ENCODE data around the gene RPH3AL. TPM values are rescaled to one million over a fixed set of nuclear protein-coding genes. Genes with fewer than 3 reads are reported as not detected.
A peak's percentile ranks its signal among the peaks of the same experiment; 100 is the strongest.

RPH3AL gene
- 26.0 and 29.4 TPM in 2 replicates for total RNA-seq (2021)
- percentile 53 among the genes with signal in this experiment for Bru-seq, nascent RNA
- BruChase-seq, experiment 1, labeled RNA remaining after a 2-hour chase = percentile 57 among the genes with signal in this experiment
- percentile 50 among the genes with signal in this experiment for BruChase-seq, experiment 2, labeled RNA remaining after a 6-hour chase
- long read RNA-seq, partial matches to known transcripts = 4 of 29 reads
- long read RNA-seq, other reads (novel, unspliced or antisense) = 23 of 29 reads

- H3K36me3 ChIP-seq (ENCODE audit: low read depth) = no peaks in the 10 kb centered on the region
- no peaks in the 10 kb centered on the region for H3K9me2 ChIP-seq (ENCODE audit: insufficient read depth)
- H2AFZ ChIP-seq = no peak within 1 kb of the TSS
- ChIA-PET POLR2A (ENCODE audit: unreplicated experiment) (no interaction called here), CTCF (interaction anchor here (1.1 kb wide), 1 partner anchor 60 kb away, joined by 5 read pairs; no protein-coding TSS in a partner anchor)
- H3F3A ChIP-seq (ENCODE audit: insufficient read depth, low read depth) = peaks cover 8% of the 10 kb centered on the region; the same call in 1 of the 2 replicates
- peaks cover 23% of the 10 kb centered on the region for H3K4me1 ChIP-seq (replicated peaks; ENCODE audit: insufficient read depth)
- H3K27me3 ChIP-seq (ENCODE audit: insufficient read depth, low read depth) = no peaks in the 10 kb centered on the region
- DNase-seq = peak in 1 of 2 experiments; percentile 67
- H3K27ac ChIP-seq = no peak within 1 kb of the TSS
- TSS peak; percentile 75 for BruUV-seq (replicated peaks)
- peaks cover 5% of the 10 kb centered on the region; the same call in 1 of the 2 replicates for H3K9me3 ChIP-seq (ENCODE audit: insufficient read depth, low read depth)
- intact Hi-C loops (cut with micrococcal nuclease; ENCODE audit: unreplicated experiment) = no loop called here
- H3K4me2 ChIP-seq = 0 out of 2 replicates have a peak within 1 kb of the TSS, but pooled peaks have one; percentile 13
- no peak within 1 kb of the TSS for H3K4me3 ChIP-seq
- TF ChIP-seq CTCF (conservative IDR thresholded peaks at IDR 0.05) (no peak), EZH2 (IDR thresholded peaks at IDR 0.05; ENCODE audit: low read depth) (no peak)
- H3K79me2 ChIP-seq (ENCODE audit: low read depth) = no peaks in the 10 kb centered on the region
- H4K20me1 ChIP-seq (ENCODE audit: insufficient read depth) = no peaks in the 10 kb centered on the region
Measured at GRCh38 chr17:352421-353212, at the start of gene RPH3AL. Gene RPH3AL (minus strand): TSS chr17:352807. CDS start chr17:327543, 25,264 bp downstream.

GRCh38 chr17:400257-400656 is 47.6 kb upstream of the RPH3AL start:
- no TSS peak for BruUV-seq (replicated peaks)
- H3K27me3 ChIP-seq (ENCODE audit: insufficient read depth, low read depth) = peaks cover 39% of the 10 kb centered on the region
- no peak overlapping the region for H3K4me3 ChIP-seq
- no peak overlapping the region for H2AFZ ChIP-seq
- no peak for DNase-seq
- no peak overlapping the region for H3K27ac ChIP-seq
- TF ChIP-seq CTCF (conservative IDR thresholded peaks at IDR 0.05) (no peak), EZH2 (IDR thresholded peaks at IDR 0.05; ENCODE audit: low read depth) (no peak)
- H4K20me1 ChIP-seq (ENCODE audit: insufficient read depth) = no peaks in the 10 kb centered on the region
- intact Hi-C loops (cut with micrococcal nuclease; ENCODE audit: unreplicated experiment) = no loop called here
- no peak overlapping the region for H3K4me2 ChIP-seq
- POLR2A ChIA-PET (ENCODE audit: unreplicated experiment) = no interaction called here
- H3K79me2 ChIP-seq (ENCODE audit: low read depth) = no peaks in the 10 kb centered on the region
- H3F3A ChIP-seq (ENCODE audit: insufficient read depth, low read depth) = no peaks in the 10 kb centered on the region
- no peaks in the 10 kb centered on the region for H3K4me1 ChIP-seq (replicated peaks; ENCODE audit: insufficient read depth)
- CTCF ChIA-PET = no interaction called here
- H3K9me2 ChIP-seq (ENCODE audit: insufficient read depth) = no peaks in the 10 kb centered on the region
- no peaks in the 10 kb centered on the region for H3K36me3 ChIP-seq (ENCODE audit: low read depth)
- H3K9me3 ChIP-seq (ENCODE audit: insufficient read depth, low read depth) = no peaks in the 10 kb centered on the region

GRCh38 chr17:396788-397187 is 44.2 kb upstream of the RPH3AL start:
- no peaks in the 10 kb centered on the region for H3F3A ChIP-seq (ENCODE audit: insufficient read depth, low read depth)
- ChIA-PET POLR2A (ENCODE audit: unreplicated experiment) (no interaction called here), CTCF (no interaction called here)
- no peak overlapping the region for H3K4me3 ChIP-seq
- H3K27me3 ChIP-seq (ENCODE audit: insufficient read depth, low read depth) = peaks cover 31% of the 10 kb centered on the region
- no peak overlapping the region for H3K4me2 ChIP-seq
- H4K20me1 ChIP-seq (ENCODE audit: insufficient read depth) = no peaks in the 10 kb centered on the region
- no peak for TF ChIP-seq CTCF (conservative IDR thresholded peaks at IDR 0.05)
- H3K27ac ChIP-seq = no peak overlapping the region
- H3K4me1 ChIP-seq (replicated peaks; ENCODE audit: insufficient read depth) = no peaks in the 10 kb centered on the region
- no peak for DNase-seq
- no peaks in the 10 kb centered on the region for H3K79me2 ChIP-seq (ENCODE audit: low read depth)
- no peaks in the 10 kb centered on the region for H3K9me2 ChIP-seq (ENCODE audit: insufficient read depth)
- intact Hi-C loops (cut with micrococcal nuclease; ENCODE audit: unreplicated experiment) = no loop called here
- no peaks in the 10 kb centered on the region for H3K9me3 ChIP-seq (ENCODE audit: insufficient read depth, low read depth)
- no TSS peak for BruUV-seq (replicated peaks)
- no peaks in the 10 kb centered on the region for H3K36me3 ChIP-seq (ENCODE audit: low read depth)
- H2AFZ ChIP-seq = no peak overlapping the region
